PC-9 (cell line): ENCODE measurements around the gene CREM.

ENCODE experiments used
- EZH2 ChIP-seq: fragments of 200-600 bp; sonication (generic); IDR thresholded peaks from 2 replicates; pipeline ENCODE4 v1.8.0; 2017; ENCODE audit warnings: antibody characterized with exemption, low read depth
- TF ChIP-seq, protein P1 (sequence below): fragments of 200-600 bp; sonication (generic); conservative IDR thresholded peaks from 2 replicates; pipeline ENCODE4 v1.6.1; 2017; ENCODE audit warnings: mixed run types, antibody characterized with exemption, mild to moderate bottlenecking, moderate library complexity

- TF ChIP-seq, protein P1, sequence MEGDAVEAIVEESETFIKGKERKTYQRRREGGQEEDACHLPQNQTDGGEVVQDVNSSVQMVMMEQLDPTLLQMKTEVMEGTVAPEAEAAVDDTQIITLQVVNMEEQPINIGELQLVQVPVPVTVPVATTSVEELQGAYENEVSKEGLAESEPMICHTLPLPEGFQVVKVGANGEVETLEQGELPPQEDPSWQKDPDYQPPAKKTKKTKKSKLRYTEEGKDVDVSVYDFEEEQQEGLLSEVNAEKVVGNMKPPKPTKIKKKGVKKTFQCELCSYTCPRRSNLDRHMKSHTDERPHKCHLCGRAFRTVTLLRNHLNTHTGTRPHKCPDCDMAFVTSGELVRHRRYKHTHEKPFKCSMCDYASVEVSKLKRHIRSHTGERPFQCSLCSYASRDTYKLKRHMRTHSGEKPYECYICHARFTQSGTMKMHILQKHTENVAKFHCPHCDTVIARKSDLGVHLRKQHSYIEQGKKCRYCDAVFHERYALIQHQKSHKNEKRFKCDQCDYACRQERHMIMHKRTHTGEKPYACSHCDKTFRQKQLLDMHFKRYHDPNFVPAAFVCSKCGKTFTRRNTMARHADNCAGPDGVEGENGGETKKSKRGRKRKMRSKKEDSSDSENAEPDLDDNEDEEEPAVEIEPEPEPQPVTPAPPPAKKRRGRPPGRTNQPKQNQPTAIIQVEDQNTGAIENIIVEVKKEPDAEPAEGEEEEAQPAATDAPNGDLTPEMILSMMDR = no peak
- no peak for TF ChIP-seq EZH2
These were observed 84.7 kb downstream of the CREM start for GRCh38 chr10:35211390-35211789.
